NCI-H2081 (cell line): ENCODE data around the gene CCDC89.

ENCODE experiments used
- DNase-seq, 2 experiments: peaks; one replicate each; lab custom pipeline; 2025; lab: John Stamatoyannopoulos, UW

The CCDC89 gene

GRCh38 chr11:85652786-85653447, 33.1 kb downstream of the CCDC89 start:
- no peak for DNase-seq

GRCh38 chr11:85651118-85651517, 34.9 kb downstream of the CCDC89 start:
- no peak for DNase-seq

- DNase-seq: peak; percentile 80 to 94
Observed at GRCh38 chr11:85647604-85648299, 38.2 kb downstream of the CCDC89 start, which contains the start of gene TMEM126A. Gene TMEM126A (plus strand): TSS chr11:85647967. CDS start chr11:85650256, 2,289 bp downstream.

DNA sequence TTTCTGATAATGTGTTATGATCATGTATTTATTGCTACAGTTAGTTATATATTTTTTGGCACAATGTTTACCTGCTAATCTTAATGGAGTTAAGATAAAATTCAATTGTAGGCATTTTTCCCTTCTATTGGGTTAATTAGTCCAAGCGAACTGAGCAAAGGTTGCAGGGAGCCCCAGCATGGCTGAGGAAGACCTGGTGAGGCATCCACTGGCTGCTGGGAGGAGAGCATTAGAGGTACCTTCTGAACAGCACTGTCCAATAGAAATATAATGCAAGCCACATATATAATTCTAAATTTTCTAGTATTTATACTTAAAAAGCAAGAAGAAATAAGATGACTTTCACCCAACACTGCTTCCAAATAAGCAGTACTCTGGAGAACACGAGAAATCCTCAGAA, 38.9 kb downstream of the CCDC89 start:
- no peak for DNase-seq

- DNase-seq: no peak
Observed at GRCh38 chr11:85643191-85643614, 42.8 kb downstream of the CCDC89 start.

DNA sequence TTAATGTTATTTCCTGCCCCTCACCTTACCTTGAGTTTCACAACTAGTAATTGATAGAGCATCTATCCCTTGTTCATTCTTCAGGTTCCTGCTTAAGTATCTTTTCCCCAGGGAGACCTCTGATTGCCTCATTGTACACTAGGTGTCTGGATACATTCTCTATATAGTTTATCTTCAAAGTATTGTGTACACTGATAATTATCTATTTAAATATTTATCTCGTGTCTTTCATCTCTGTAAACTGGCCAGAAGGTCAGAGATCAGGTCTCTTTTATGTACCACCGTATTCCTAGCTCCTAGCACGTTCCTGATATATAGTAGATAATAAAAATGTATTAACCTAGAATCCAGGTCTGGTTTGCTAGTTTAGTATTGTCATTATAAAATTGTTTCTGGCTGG, 51.2 kb downstream of the CCDC89 start:
- DNase-seq: no peak
